ENCODE measurements around the gene TOMM7. TPM values are rescaled to one million over a fixed set of nuclear protein-coding genes. Genes with fewer than 3 reads are reported as not detected.

Gene TOMM7
- polyA plus RNA-seq (2013): 522 TPM

- ChIA-PET POLR2A (no interaction called here), CTCF (interaction anchor here (0.7 to 0.9 kb wide), 2 partner anchors 13 to 456 kb away, joined by 3 read pairs; no protein-coding TSS in a partner anchor)
- peak; percentile 99 for DNase-seq
- Histone ChIP-seq H3K9me3 (ENCODE audit: control extremely low read depth in 1 of 5, control insufficient read depth in 4 of 5, insufficient read depth in 2 of 5, low read depth in 1 of 5, low read length in 4 of 5) (no peaks in the 10 kb centered on the region), H3K27ac (ENCODE audit: insufficient read depth in 1 of 2, low read depth in 1 of 2, low read length in 2 of 2, poor library complexity in 1 of 2, severe bottlenecking in 2 of 2) (peak within 1 kb of the TSS; percentile 71 to 95), H3K4me3 (ENCODE audit: control insufficient read depth in 1 of 7, extremely low read depth in 1 of 7, insufficient read depth in 4 of 7, low read depth in 2 of 7, low read length in 6 of 7) (peak within 1 kb of the TSS; percentile 65 to 99 (median 98)), H3K4me1 (ENCODE audit: control extremely low read depth in 1 of 4, control insufficient read depth in 4 of 4, insufficient read depth in 4 of 4, low read length in 3 of 4) (peaks cover 7 to 21% (median 15%) of the 10 kb centered on the region in 4 experiments), H3K27me3 (replicated peaks in 2 of 5; ENCODE audit: control insufficient read depth in 4 of 5, insufficient read depth in 5 of 5, low read length in 4 of 5) (peaks cover 0 to 20% (median 4%) of the 10 kb centered on the region in 5 experiments), H3K36me3 (ENCODE audit: control insufficient read depth in 4 of 4, insufficient read depth in 4 of 4, low read length in 3 of 4) (peaks cover 0 to 10% (median 4%) of the 10 kb centered on the region in 4 experiments)
- 0% methylated on average over 30 of the region's 38 CpGs for WGBS (ENCODE audit: insufficient coverage)
Measured at GRCh38 chr7:22822486-22823141, at the start of gene TOMM7. TOMM7 (minus strand) TSS chr7:22822849; CDS start chr7:22822779, 70 bp downstream.

- H3K27ac ChIP-seq (ENCODE audit: insufficient read depth in 1 of 2, low read depth in 1 of 2, low read length in 2 of 2, poor library complexity in 1 of 2, severe bottlenecking in 2 of 2): no peak overlapping the region
- no peak for DNase-seq
- CTCF ChIA-PET: interaction anchor here (1.7 kb wide), 1 partner anchor 11 kb away, joined by 6 read pairs; no protein-coding TSS in a partner anchor
- no peaks in the 10 kb centered on the region for H3K27me3 ChIP-seq (replicated peaks in 2 of 5; ENCODE audit: control insufficient read depth in 4 of 5, insufficient read depth in 5 of 5, low read length in 4 of 5)
- no peaks in the 10 kb centered on the region for H3K9me3 ChIP-seq (ENCODE audit: control extremely low read depth in 1 of 5, control insufficient read depth in 4 of 5, insufficient read depth in 2 of 5, low read depth in 1 of 5, low read length in 4 of 5)
- peaks cover 0 to 2% (median 0%) of the 10 kb centered on the region in 4 experiments for H3K4me1 ChIP-seq (ENCODE audit: control extremely low read depth in 1 of 4, control insufficient read depth in 4 of 4, insufficient read depth in 4 of 4, low read length in 3 of 4)
- no peak overlapping the region for H3K4me3 ChIP-seq (ENCODE audit: control insufficient read depth in 1 of 7, extremely low read depth in 1 of 7, insufficient read depth in 4 of 7, low read depth in 2 of 7, low read length in 6 of 7)
- WGBS (ENCODE audit: insufficient coverage): 95% methylated on average over 7 of the region's 7 CpGs
- H3K36me3 ChIP-seq (ENCODE audit: control insufficient read depth in 4 of 4, insufficient read depth in 4 of 4, low read length in 3 of 4): peaks cover 0 to 4% (median 0%) of the 10 kb centered on the region in 4 experiments
- POLR2A ChIA-PET: no interaction called here
Measured at GRCh38 chr7:22872096-22872807, 49.6 kb upstream of the TOMM7 start.

- Histone ChIP-seq H3K27ac (ENCODE audit: insufficient read depth in 1 of 2, low read depth in 1 of 2, low read length in 2 of 2, poor library complexity in 1 of 2, severe bottlenecking in 2 of 2) (no peak overlapping the region), H3K4me1 (ENCODE audit: control extremely low read depth in 1 of 4, control insufficient read depth in 4 of 4, insufficient read depth in 4 of 4, low read length in 3 of 4) (peaks cover 0 to 2% (median 0%) of the 10 kb centered on the region in 4 experiments), H3K27me3 (replicated peaks in 2 of 5; ENCODE audit: control insufficient read depth in 4 of 5, insufficient read depth in 5 of 5, low read length in 4 of 5) (no peaks in the 10 kb centered on the region), H3K4me3 (ENCODE audit: control insufficient read depth in 1 of 7, extremely low read depth in 1 of 7, insufficient read depth in 4 of 7, low read depth in 2 of 7, low read length in 6 of 7) (no peak overlapping the region), H3K9me3 (ENCODE audit: control extremely low read depth in 1 of 5, control insufficient read depth in 4 of 5, insufficient read depth in 2 of 5, low read depth in 1 of 5, low read length in 4 of 5) (no peaks in the 10 kb centered on the region), H3K36me3 (ENCODE audit: control insufficient read depth in 4 of 4, insufficient read depth in 4 of 4, low read length in 3 of 4) (peaks cover 0 to 4% (median 0%) of the 10 kb centered on the region in 4 experiments)
- ChIA-PET POLR2A (no interaction called here), CTCF (no interaction called here)
- no peak for DNase-seq
Measured at GRCh38 chr7:22871661-22872060, 49.0 kb upstream of the TOMM7 start.

- POLR2A ChIA-PET: no interaction called here
- no peaks in the 10 kb centered on the region for H3K27me3 ChIP-seq (replicated peaks in 2 of 5; ENCODE audit: control insufficient read depth in 4 of 5, insufficient read depth in 5 of 5, low read length in 4 of 5)
- no peaks in the 10 kb centered on the region for H3K9me3 ChIP-seq (ENCODE audit: control extremely low read depth in 1 of 5, control insufficient read depth in 4 of 5, insufficient read depth in 2 of 5, low read depth in 1 of 5, low read length in 4 of 5)
- H3K4me1 ChIP-seq (ENCODE audit: control extremely low read depth in 1 of 4, control insufficient read depth in 4 of 4, insufficient read depth in 4 of 4, low read length in 3 of 4): peaks cover 0 to 2% (median 0%) of the 10 kb centered on the region in 4 experiments
- DNase-seq: no peak
- H3K4me3 ChIP-seq (ENCODE audit: control insufficient read depth in 1 of 7, extremely low read depth in 1 of 7, insufficient read depth in 4 of 7, low read depth in 2 of 7, low read length in 6 of 7): no peak overlapping the region
- H3K27ac ChIP-seq (ENCODE audit: insufficient read depth in 1 of 2, low read depth in 1 of 2, low read length in 2 of 2, poor library complexity in 1 of 2, severe bottlenecking in 2 of 2): no peak overlapping the region
- WGBS (ENCODE audit: insufficient coverage): no CpG with 5 or more reads among the region's 1 CpG
- peaks cover 0 to 6% (median 3%) of the 10 kb centered on the region in 4 experiments for H3K36me3 ChIP-seq (ENCODE audit: control insufficient read depth in 4 of 4, insufficient read depth in 4 of 4, low read length in 3 of 4)
- CTCF ChIA-PET: interaction anchor here (1.8 kb wide), 1 partner anchor 187 kb away, joined by 3 read pairs; no protein-coding TSS in a partner anchor
Measured at GRCh38 chr7:22868509-22868908, 45.9 kb upstream of the TOMM7 start.

GRCh38 chr7:22867589-22867988 lies 44.9 kb upstream of the TOMM7 start:
- POLR2A ChIA-PET: no interaction called here
- no peak for DNase-seq
- Histone ChIP-seq H3K27me3 (replicated peaks in 2 of 5; ENCODE audit: control insufficient read depth in 4 of 5, insufficient read depth in 5 of 5, low read length in 4 of 5) (no peaks in the 10 kb centered on the region), H3K27ac (ENCODE audit: insufficient read depth in 1 of 2, low read depth in 1 of 2, low read length in 2 of 2, poor library complexity in 1 of 2, severe bottlenecking in 2 of 2) (no peak overlapping the region), H3K36me3 (ENCODE audit: control insufficient read depth in 4 of 4, insufficient read depth in 4 of 4, low read length in 3 of 4) (peaks cover 0 to 9% (median 3%) of the 10 kb centered on the region in 4 experiments), H3K9me3 (ENCODE audit: control extremely low read depth in 1 of 5, control insufficient read depth in 4 of 5, insufficient read depth in 2 of 5, low read depth in 1 of 5, low read length in 4 of 5) (no peaks in the 10 kb centered on the region), H3K4me1 (ENCODE audit: control extremely low read depth in 1 of 4, control insufficient read depth in 4 of 4, insufficient read depth in 4 of 4, low read length in 3 of 4) (peaks cover 0 to 2% (median 0%) of the 10 kb centered on the region in 4 experiments), H3K4me3 (ENCODE audit: control insufficient read depth in 1 of 7, extremely low read depth in 1 of 7, insufficient read depth in 4 of 7, low read depth in 2 of 7, low read length in 6 of 7) (no peak overlapping the region)
- CTCF ChIA-PET: interaction anchor here (0.6 kb wide), 1 partner anchor 26 kb away, joined by 3 read pairs; no protein-coding TSS in a partner anchor
- no CpG with 5 or more reads among the region's 2 CpGs for WGBS (ENCODE audit: insufficient coverage)

- H3K27ac ChIP-seq (ENCODE audit: insufficient read depth in 1 of 2, low read depth in 1 of 2, low read length in 2 of 2, poor library complexity in 1 of 2, severe bottlenecking in 2 of 2): no peak overlapping the region
- no peaks in the 10 kb centered on the region for H3K27me3 ChIP-seq (replicated peaks in 2 of 5; ENCODE audit: control insufficient read depth in 4 of 5, insufficient read depth in 5 of 5, low read length in 4 of 5)
- no peak for DNase-seq
- peaks cover 0 to 10% (median 3%) of the 10 kb centered on the region in 4 experiments for H3K36me3 ChIP-seq (ENCODE audit: control insufficient read depth in 4 of 4, insufficient read depth in 4 of 4, low read length in 3 of 4)
- H3K9me3 ChIP-seq (ENCODE audit: control extremely low read depth in 1 of 5, control insufficient read depth in 4 of 5, insufficient read depth in 2 of 5, low read depth in 1 of 5, low read length in 4 of 5): no peaks in the 10 kb centered on the region
- peaks cover 0 to 2% (median 0%) of the 10 kb centered on the region in 4 experiments for H3K4me1 ChIP-seq (ENCODE audit: control extremely low read depth in 1 of 4, control insufficient read depth in 4 of 4, insufficient read depth in 4 of 4, low read length in 3 of 4)
- no peak overlapping the region for H3K4me3 ChIP-seq (ENCODE audit: control insufficient read depth in 1 of 7, extremely low read depth in 1 of 7, insufficient read depth in 4 of 7, low read depth in 2 of 7, low read length in 6 of 7)
- ChIA-PET CTCF (interaction anchor here (0.6 kb wide), 1 partner anchor 25 kb away, joined by 3 read pairs; no protein-coding TSS in a partner anchor), POLR2A (no interaction called here)
- 100% methylated on average over 2 of the region's 4 CpGs for WGBS (ENCODE audit: insufficient coverage)
Measured at GRCh38 chr7:22867003-22867402, 44.4 kb upstream of the TOMM7 start.

GRCh38 chr7:22865602-22865960 lies 42.9 kb upstream of the TOMM7 start:
- no peak overlapping the region for H3K27ac ChIP-seq (ENCODE audit: insufficient read depth in 1 of 2, low read depth in 1 of 2, low read length in 2 of 2, poor library complexity in 1 of 2, severe bottlenecking in 2 of 2)
- no CpG with 5 or more reads among the region's 2 CpGs for WGBS (ENCODE audit: insufficient coverage)
- no peaks in the 10 kb centered on the region for H3K9me3 ChIP-seq (ENCODE audit: control extremely low read depth in 1 of 5, control insufficient read depth in 4 of 5, insufficient read depth in 2 of 5, low read depth in 1 of 5, low read length in 4 of 5)
- POLR2A ChIA-PET: no interaction called here
- no peak for DNase-seq
- CTCF ChIA-PET: no interaction called here
- no peak overlapping the region for H3K4me3 ChIP-seq (ENCODE audit: control insufficient read depth in 1 of 7, extremely low read depth in 1 of 7, insufficient read depth in 4 of 7, low read depth in 2 of 7, low read length in 6 of 7)
- peaks cover 0 to 2% (median 0%) of the 10 kb centered on the region in 4 experiments for H3K4me1 ChIP-seq (ENCODE audit: control extremely low read depth in 1 of 4, control insufficient read depth in 4 of 4, insufficient read depth in 4 of 4, low read length in 3 of 4)
- H3K36me3 ChIP-seq (ENCODE audit: control insufficient read depth in 4 of 4, insufficient read depth in 4 of 4, low read length in 3 of 4): peaks cover 3 to 14% (median 8%) of the 10 kb centered on the region in 4 experiments
- H3K27me3 ChIP-seq (replicated peaks in 2 of 5; ENCODE audit: control insufficient read depth in 4 of 5, insufficient read depth in 5 of 5, low read length in 4 of 5): no peaks in the 10 kb centered on the region
